Fibroblast of lung (primary cell): ENCODE data around the gene METTL5. TPM values are rescaled to one million over a fixed set of nuclear protein-coding genes. Genes with fewer than 3 reads are reported as not detected.
"Not testable (repeated sequence)": the region's sequence is repeated elsewhere in the genome, so short reads cannot be mapped to it uniquely, and the experiment has no call there.

Experiments
- DNase-seq, 2 donors: peaks; one replicate each; pipeline versions ENCODE4 v3.0.0 to v3.0.0-alpha.2; 2010; ENCODE audit warnings: low read depth in 2 of 2
- H2AFZ ChIP-seq: 2 replicates; pipeline ENCODE4 v1.5.1; 2012; ENCODE audit warnings: low read length, control low read depth, inconsistent platforms
- H3K27ac ChIP-seq: 2 replicates; pipeline ENCODE4 v1.5.1; 2011; ENCODE audit warnings: low read length, control low read depth; ENCODE audit not compliant: insufficient read depth
- H3K27me3 ChIP-seq: 2 replicates; pipeline ENCODE4 v1.5.1; 2011; ENCODE audit warnings: mild to moderate bottlenecking, low read length; ENCODE audit not compliant: control insufficient read depth, insufficient read depth
- H3K36me3 ChIP-seq: 2 replicates; pipeline ENCODE4 v1.5.1; 2011; ENCODE audit warnings: low read length; ENCODE audit not compliant: control insufficient read depth, insufficient read depth
- H3K4me1 ChIP-seq: 2 replicates; pipeline ENCODE4 v1.5.1; 2011; ENCODE audit warnings: low read length; ENCODE audit not compliant: control insufficient read depth, insufficient read depth; ENCODE audit errors: extremely low read depth
- H3K4me2 ChIP-seq: 2 replicates; pipeline ENCODE4 v1.5.1; 2011; ENCODE audit warnings: low read length, control low read depth; ENCODE audit not compliant: insufficient read depth; ENCODE audit errors: extremely low read depth
- H3K4me3 ChIP-seq, 4 experiments: fragments of 200-600 bp in 1 of 4; sonication (generic) in 1 of 4; replicated peaks in 1 of 4; 2 replicates each; pipeline ENCODE4 v1.5.1; 2011 to 2016; ENCODE audit warnings: low read length in 4 of 4, low read depth in 3 of 4, mild to moderate bottlenecking in 3 of 4, control low read depth in 2 of 4, inconsistent platforms in 1 of 4, mixed read lengths in 1 of 4; ENCODE audit not compliant: insufficient read depth in 1 of 4; ENCODE audit errors: control extremely low read depth in 1 of 4
- H3K79me2 ChIP-seq: 2 replicates; pipeline ENCODE4 v1.5.1; 2012; ENCODE audit warnings: mild to moderate bottlenecking, low read length, inconsistent platforms; ENCODE audit not compliant: control insufficient read depth, insufficient read depth
- H3K9ac ChIP-seq: 2 replicates; pipeline ENCODE4 v1.5.1; 2011; ENCODE audit warnings: mild to moderate bottlenecking, low read length, control low read depth; ENCODE audit not compliant: insufficient read depth
- H3K9me3 ChIP-seq: 2 replicates; pipeline ENCODE4 v1.5.1; 2012; ENCODE audit warnings: low read depth, low read length; ENCODE audit not compliant: control insufficient read depth, insufficient read depth
- H4K20me1 ChIP-seq: 2 replicates; pipeline ENCODE4 v1.5.1; 2011; ENCODE audit warnings: low read length; ENCODE audit not compliant: control insufficient read depth, insufficient read depth; ENCODE audit errors: extremely low read depth
- CTCF ChIP-seq, 2 donors: IDR thresholded peaks in 1 of 2; conservative IDR thresholded peaks in 1 of 2; 1 replicate in 1 of 2; 2 replicates in 1 of 2; pipeline ENCODE4 v1.5.1; 2011 to 2012; ENCODE audit warnings: low read length in 2 of 2, control low read depth in 1 of 2, inconsistent platforms in 1 of 2, low read depth in 1 of 2, mild to moderate bottlenecking in 1 of 2
- EZH2 ChIP-seq: IDR thresholded peaks from 2 replicates; pipeline ENCODE4 v1.5.1; 2012; ENCODE audit warnings: low read length, control low read depth, mild to moderate bottlenecking; ENCODE audit errors: missing control alignments
- polyA plus RNA-seq, 2 donors: library from polyadenylated mRNA; depleted of rRNA in 1 of 2; stranded (reverse) in 1 of 2; unstranded in 1 of 2; fragments of >200 nt; gene quantifications; 2 replicates each; pipeline ENCODE4 v1.2.1, GENCODE V29; 2011 to 2012; ENCODE audit warnings: missing spikeins in 1 of 2
- total RNA-seq: library from RNA; depleted of rRNA; stranded (reverse); fragments of >200 nt; gene quantifications from 2 replicates; pipeline ENCODE4 v1.2.1, GENCODE V29; 2014

Gene METTL5
- total and polyA plus RNA-seq, 2 donors (not counting 1 experiment from before 2014, with no cell fraction given) = 50.9 to 52.9 TPM

GRCh38 chr2:169849710-169850109 lies 25.0 kb upstream of the METTL5 start:
- Histone ChIP-seq H4K20me1 (no peaks in the 10 kb centered on the region), H3K79me2 (peaks cover 29% of the 10 kb centered on the region), H3K4me2 (no peak overlapping the region)

DNA sequence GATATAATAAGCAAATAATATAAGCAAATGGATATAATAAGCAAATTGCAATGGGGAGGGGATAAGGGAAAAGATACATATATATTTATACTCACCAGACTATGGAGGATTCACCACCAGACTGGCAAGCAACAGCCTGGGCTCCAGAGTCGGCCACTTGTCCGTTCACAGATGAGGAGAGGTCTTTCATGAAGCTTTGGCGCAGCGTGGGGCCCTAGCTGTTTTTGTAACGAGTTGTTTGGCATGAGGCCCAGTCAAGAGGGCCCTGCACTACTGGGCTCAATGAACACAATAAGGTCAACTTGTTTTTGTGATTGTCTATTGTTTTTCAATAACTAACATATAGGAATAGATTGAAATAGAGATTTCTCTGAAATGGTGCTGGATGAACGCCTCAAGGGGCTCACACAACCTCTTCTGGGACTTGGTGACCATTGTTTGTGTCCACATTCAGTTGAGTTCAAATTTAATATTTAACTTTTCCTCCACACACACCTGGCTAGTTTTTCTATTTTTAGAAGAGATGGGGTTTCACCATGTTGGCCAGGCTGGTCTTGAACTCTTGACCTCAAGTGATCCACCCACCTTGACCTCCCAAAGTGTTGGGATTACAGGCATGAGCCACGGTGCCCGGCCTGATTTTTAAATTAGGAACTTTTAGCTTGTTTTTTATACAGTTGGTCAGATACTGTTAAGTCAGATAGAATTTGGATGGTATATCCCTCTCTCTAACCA lies 24.4 kb upstream of the METTL5 start:
- not testable (repeated sequence) for H3K27me3 ChIP-seq, H3K9me3 ChIP-seq, H4K20me1 ChIP-seq, H3K27ac ChIP-seq, DNase-seq, H3K36me3 ChIP-seq, H3K4me2 ChIP-seq, H3K4me1 ChIP-seq, H3K4me3 ChIP-seq, H3K9ac ChIP-seq, H2AFZ ChIP-seq
- peaks cover 31% of the 10 kb centered on the region for H3K79me2 ChIP-seq

More at GRCh38 chr2:169849710-169850109, 25.0 kb upstream of the METTL5 start:
- H3K36me3 ChIP-seq = no peaks in the 10 kb centered on the region
- no peak overlapping the region for H3K4me3 ChIP-seq
- H3K4me1 ChIP-seq = no peaks in the 10 kb centered on the region
- no peak overlapping the region for H2AFZ ChIP-seq
- no peak overlapping the region for H3K27ac ChIP-seq
- H3K9me3 ChIP-seq = no peaks in the 10 kb centered on the region
- no peak for TF ChIP-seq CTCF (conservative IDR thresholded peaks at IDR 0.05 in 1 of 2, IDR thresholded peaks at IDR 0.05 in 1 of 2; ENCODE audit: low read depth in 1 of 2, low read length in 2 of 2)
- no peak for TF ChIP-seq EZH2
- no peak overlapping the region for H3K9ac ChIP-seq
- H3K27me3 ChIP-seq = no peaks in the 10 kb centered on the region
- DNase-seq = no peak

DNA sequence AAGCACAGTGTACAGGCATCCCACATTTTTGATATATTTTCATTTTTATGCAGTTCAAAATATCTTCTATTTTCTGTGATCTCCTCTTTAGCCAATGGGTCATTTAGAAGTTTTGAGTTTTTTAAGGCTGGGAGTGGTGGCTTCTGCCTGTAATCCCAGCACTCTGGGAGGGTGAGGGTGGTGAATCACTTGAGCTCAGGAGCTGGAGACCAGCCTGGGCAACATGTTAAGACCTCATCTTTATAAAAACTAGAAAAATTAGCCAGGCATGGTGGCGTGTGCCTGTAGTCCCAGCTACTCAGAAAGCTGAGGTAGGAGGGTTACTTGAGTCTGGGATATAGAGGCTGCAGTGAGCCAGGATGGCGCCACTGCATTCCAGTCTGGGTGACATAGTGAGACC lies 20.3 kb upstream of the METTL5 start:
- H3K4me2 ChIP-seq = no peak overlapping the region
- peaks cover 31% of the 10 kb centered on the region for H3K79me2 ChIP-seq
- no peaks in the 10 kb centered on the region for H3K27me3 ChIP-seq
- H3K36me3 ChIP-seq = no peaks in the 10 kb centered on the region
- H3K9me3 ChIP-seq = no peaks in the 10 kb centered on the region
- H3K9ac ChIP-seq = no peak overlapping the region
- H3K27ac ChIP-seq = no peak overlapping the region
- no peaks in the 10 kb centered on the region for H3K4me1 ChIP-seq
- DNase-seq = no peak
- no peak overlapping the region for H2AFZ ChIP-seq
- TF ChIP-seq EZH2 = no peak
- TF ChIP-seq CTCF (conservative IDR thresholded peaks at IDR 0.05 in 1 of 2, IDR thresholded peaks at IDR 0.05 in 1 of 2; ENCODE audit: low read depth in 1 of 2, low read length in 2 of 2) = no peak
- H3K4me3 ChIP-seq = no peak overlapping the region
- H4K20me1 ChIP-seq = no peaks in the 10 kb centered on the region

GRCh38 chr2:169841625-169842024 lies 16.9 kb upstream of the METTL5 start:
- H3K36me3 ChIP-seq, H4K20me1 ChIP-seq, H2AFZ ChIP-seq, H3K4me3 ChIP-seq, H3K27ac ChIP-seq, DNase-seq, H3K4me1 ChIP-seq, H3K4me2 ChIP-seq, H3K9ac ChIP-seq, H3K27me3 ChIP-seq, H3K9me3 ChIP-seq: not testable (repeated sequence)
- H3K79me2 ChIP-seq = peaks cover 20% of the 10 kb centered on the region
